ENCODE measurements around the gene C18orf54. TPM values are rescaled to one million over a fixed set of nuclear protein-coding genes. Genes with fewer than 3 reads are reported as not detected.

Gene C18orf54
- total and polyA plus RNA-seq, 2 donors (not counting 3 experiments of a cell fraction or from before 2014, with no cell fraction given), result 4.2 to 21.4 TPM

GRCh38 chr18:54381640-54382039 lies 23.9 kb downstream of the C18orf54 start:
- intact Hi-C loops (cut with micrococcal nuclease) (no loop called here), dilution Hi-C loops (cut with MboI; ENCODE audit: extremely low pct_ligation_motif_present, low sequenced_read_pairs) (no loop called here)
- H3K9me1 ChIP-seq (replicated peaks; ENCODE audit: control insufficient read depth, extremely low read depth, insufficient read depth, low read length), result no peaks in the 10 kb centered on the region
- H4K20me1 ChIP-seq (replicated peaks; ENCODE audit: control insufficient read depth, extremely low read depth, insufficient read depth, low read length), result no peaks in the 10 kb centered on the region
- BruUV-seq (replicated peaks), result no TSS peak
- no peak overlapping the region for H3K27ac ChIP-seq (ENCODE audit: insufficient read depth, low read depth, low read length)
- TF ChIP-seq JUN (IDR thresholded peaks at IDR 0.05; ENCODE audit: borderline replicate concordance, insufficient read depth, insufficient read length, low read depth) (no peak), POLR2AphosphoS5 (IDR thresholded peaks at IDR 0.05; ENCODE audit: insufficient read depth, low read depth, low read length) (no peak)
- H3K36me3 ChIP-seq (ENCODE audit: control insufficient read depth in 2 of 2, extremely low read depth in 1 of 2, insufficient read depth in 2 of 2, low read length in 2 of 2), result peaks cover 0 to 7% of the 10 kb centered on the region in 2 experiments
- ChIA-PET POLR2A (no interaction called here), CTCF (interaction anchor here (1.0 kb wide), 1 partner anchor 11 kb away, joined by 3 read pairs; no protein-coding TSS in a partner anchor)
- H3K79me2 ChIP-seq (ENCODE audit: control insufficient read depth, insufficient read depth, low read length), result no peaks in the 10 kb centered on the region
- FAIRE-seq, result no peak
- no peak overlapping the region for H3K9ac ChIP-seq (replicated peaks; ENCODE audit: extremely low read depth, insufficient read depth, low read length)
- H2AFZ ChIP-seq (ENCODE audit: low read depth, low read length), result no peak overlapping the region
- no peak overlapping the region for H3K4me2 ChIP-seq (ENCODE audit: insufficient read depth, low read length)
- H3K4me1 ChIP-seq (ENCODE audit: control insufficient read depth, extremely low read depth, insufficient read depth, low read length), result no peaks in the 10 kb centered on the region
- no peak overlapping the region for H3K4me3 ChIP-seq (replicated peaks in 1 of 3; ENCODE audit: insufficient read depth in 1 of 3, low read depth in 1 of 3, low read length in 3 of 3)
- no peak for DNase-seq (ENCODE audit: low read depth, low spot score)
- H3K27me3 ChIP-seq (ENCODE audit: control insufficient read depth in 2 of 2, insufficient read depth in 2 of 2, low read length in 2 of 2), result no peaks in the 10 kb centered on the region
- no peaks in the 10 kb centered on the region for H3K9me3 ChIP-seq (replicated peaks; ENCODE audit: control insufficient read depth, insufficient read depth, low read length)

GRCh38 chr18:54382076-54382475 lies 24.4 kb downstream of the C18orf54 start:
- peaks cover 0 to 7% of the 10 kb centered on the region in 2 experiments for H3K36me3 ChIP-seq (ENCODE audit: control insufficient read depth in 2 of 2, extremely low read depth in 1 of 2, insufficient read depth in 2 of 2, low read length in 2 of 2)
- H3K9ac ChIP-seq (replicated peaks; ENCODE audit: extremely low read depth, insufficient read depth, low read length), result no peak overlapping the region
- no TSS peak for BruUV-seq (replicated peaks)
- no peak overlapping the region for H3K27ac ChIP-seq (ENCODE audit: insufficient read depth, low read depth, low read length)
- H4K20me1 ChIP-seq (replicated peaks; ENCODE audit: control insufficient read depth, extremely low read depth, insufficient read depth, low read length), result no peaks in the 10 kb centered on the region
- TF ChIP-seq MAX (IDR thresholded peaks at IDR 0.05; ENCODE audit: insufficient read depth, insufficient read length) (no peak), POLR2AphosphoS5 (IDR thresholded peaks at IDR 0.05; ENCODE audit: insufficient read depth, low read depth, low read length) (no peak), MYC (IDR thresholded peaks at IDR 0.05; ENCODE audit: low read depth, low read length) (no peak), GATA2 (IDR thresholded peaks at IDR 0.05; ENCODE audit: insufficient read depth, insufficient read length, low read depth, low read length) (no peak), EZH2 (IDR thresholded peaks at IDR 0.05; ENCODE audit: borderline replicate concordance, low read depth, low read length, severe bottlenecking) (no peak), FOS (IDR thresholded peaks at IDR 0.05; ENCODE audit: borderline replicate concordance, insufficient read depth, low read length) (no peak), POLR2A (IDR thresholded peaks at IDR 0.05; ENCODE audit: low read depth, low read length) (no peak), CTCF (IDR thresholded peaks at IDR 0.05; ENCODE audit: extremely low read depth in 1 of 2, insufficient read depth in 1 of 2, low read depth in 1 of 2, low read length in 2 of 2) (no peak), JUN (IDR thresholded peaks at IDR 0.05; ENCODE audit: borderline replicate concordance, insufficient read depth, insufficient read length, low read depth) (no peak)
- H3K4me1 ChIP-seq (ENCODE audit: control insufficient read depth, extremely low read depth, insufficient read depth, low read length), result no peaks in the 10 kb centered on the region
- H3K9me1 ChIP-seq (replicated peaks; ENCODE audit: control insufficient read depth, extremely low read depth, insufficient read depth, low read length), result no peaks in the 10 kb centered on the region
- H3K27me3 ChIP-seq (ENCODE audit: control insufficient read depth in 2 of 2, insufficient read depth in 2 of 2, low read length in 2 of 2), result no peaks in the 10 kb centered on the region
- intact Hi-C loops (cut with micrococcal nuclease), result no loop called here
- no peak for FAIRE-seq
- no peak overlapping the region for H3K4me3 ChIP-seq (replicated peaks in 1 of 3; ENCODE audit: insufficient read depth in 1 of 3, low read depth in 1 of 3, low read length in 3 of 3)
- H3K4me2 ChIP-seq (ENCODE audit: insufficient read depth, low read length), result no peak overlapping the region
- DNase-seq (ENCODE audit: low read depth, low spot score), result no peak
- H2AFZ ChIP-seq (ENCODE audit: low read depth, low read length), result no peak overlapping the region
- ChIA-PET CTCF (interaction anchor here (2.5 kb wide), 1 partner anchor 10 kb away, joined by 11 read pairs; no protein-coding TSS in a partner anchor), POLR2A (no interaction called here)
- H3K9me3 ChIP-seq (replicated peaks; ENCODE audit: control insufficient read depth, insufficient read depth, low read length), result no peaks in the 10 kb centered on the region
- no peaks in the 10 kb centered on the region for H3K79me2 ChIP-seq (ENCODE audit: control insufficient read depth, insufficient read depth, low read length)
- dilution Hi-C loops (cut with MboI; ENCODE audit: extremely low pct_ligation_motif_present, low sequenced_read_pairs), result no loop called here

Data from endothelial cell of umbilical vein (primary cell).